Heart right ventricle (tissue), 16 donors: Measurements from ENCODE around the gene CPSF7. TPM values are rescaled to one million over a fixed set of nuclear protein-coding genes. Genes with fewer than 3 reads are reported as not detected.

Source experiments
- ATAC-seq, 8 donors: fragments of 200-7000 bp; cut with Tn5 transposase; one replicate each; pipeline ENCODE4 v1.9.1; 2020; ENCODE audit warnings: mild to moderate bottlenecking in 8 of 8, moderate library complexity in 8 of 8, moderate number of reproducible peaks in 1 of 8
- DNase-seq, 2 donors: peaks; one replicate each; pipeline ENCODE4 v3.0.0-alpha.2; 2020
- H3K27ac ChIP-seq, 10 donors: fragments of 200-600 bp; sonication (generic) in 2 of 10; one replicate each; pipeline versions ENCODE4 v1.5.0 to v1.8.0; 2020 to 2022; ENCODE audit warnings: mild to moderate bottlenecking in 3 of 10
- H3K27me3 ChIP-seq, 7 donors: fragments of 200-600 bp; one replicate each; pipeline ENCODE4 v1.8.0; 2021 to 2022; ENCODE audit warnings: mild to moderate bottlenecking in 2 of 7
- H3K36me3 ChIP-seq, 9 donors: fragments of 200-600 bp; sonication (generic) in 1 of 9; one replicate each; pipeline versions ENCODE4 v1.5.0 to v1.8.0; 2020 to 2022; ENCODE audit warnings: mild to moderate bottlenecking in 2 of 9
- H3K4me1 ChIP-seq, 9 donors: fragments of 200-600 bp; sonication (generic) in 1 of 9; one replicate each; pipeline versions ENCODE4 v1.5.0 to v1.8.0; 2020 to 2022; ENCODE audit warnings: mild to moderate bottlenecking in 4 of 9
- H3K4me3 ChIP-seq, 10 donors: fragments of 200-600 bp; sonication (generic) in 2 of 10; one replicate each; pipeline versions ENCODE4 v1.5.0 to v1.8.0; 2020 to 2022; ENCODE audit warnings: mild to moderate bottlenecking in 7 of 10, moderate library complexity in 2 of 10
- H3K9me3 ChIP-seq, 11 donors: fragments of 200-600 bp in 10 of 11; sonication (generic) in 2 of 11; one replicate each; pipeline versions ENCODE4 v1.5.0 to v1.8.0; 2013 to 2022; ENCODE audit warnings: mild to moderate bottlenecking in 2 of 11, control low read depth in 1 of 11, moderate library complexity in 1 of 11
- CTCF ChIP-seq, 9 donors: fragments of 200-600 bp; sonication (generic) in 2 of 9; IDR thresholded peaks; one replicate each; pipeline versions ENCODE4 v1.5.0 to v1.8.0; 2021 to 2022; ENCODE audit warnings: antibody characterized with exemption in 9 of 9, mild to moderate bottlenecking in 5 of 9, moderate library complexity in 1 of 9
- WGBS, 2 donors: extraction: QIAGEN DNeasy Blood & Tissue Kit; methylation state at CpG; one replicate each; pipeline ENCODE4 v1.1.7; 2013; ENCODE audit warnings: inconsistent platforms in 1 of 2; 5-methylcytosine and 5-hydroxymethylcytosine counted together
- intact Hi-C, 10 donors: fragments of 100-400 bp; cut with DNase I; formaldehyde crosslinking; loops; one replicate each; pipeline versions ENCODE4 v1.11.1 to v1.14.2; 2022
- polyA plus RNA-seq, 2 donors: library from polyadenylated mRNA; stranded (reverse); fragments of 200-250 nt; gene quantifications; one replicate each; pipeline ENCODE4 v1.2.3, GENCODE V29; 2013
- total RNA-seq, 10 donors: library from RNA; stranded (reverse); fragmentation: NEBNext Ultra II Directional in 3 of 10; extraction: Animal tissue kit (Norgen Biotek cat#: 25700) in 3 of 10; gene quantifications; one replicate each; pipeline versions ENCODE4 v1.2.1 to v1.2.4, GENCODE V29; 2021 to 2023
- donor health status: Arrhythmogenic right ventricular cardiomyopathy.
- donor health status: ischemic (EF 13 %, LVEDD 7.1; RV severe dilation, severe dysfunction).
- donor health status: healthy with polysubstance abuse.
- donor health status: DM: no; HTN: yes; CAD: no.
- donor health status: DM: no; HTN: no; CAD: no.
- donor health status: ischemic (EF 25% LVEDD 6.9; RV normal size, moderate dysfunction).
- donor health status: ischemic (EF 25% LVEDD 5.7; RV mildly dilated, moderate dysfunction).
- donor health status: healthy.
- donor health status: DM: yes; HTN: yes; CAD: no.
- donor health status: Ischemic cardiomyopathy.
- donor health status: ischemic (EF 35%, LVEDD 5.7; RV mildly dilated, moderate dysfunction).
- donor health status: nonischemic (EF 11% LVEDD 7.7; RV severe dilation, severe dysfunction).
- donor health status: DM: yes; HTN: yes; CAD: no.
- donor health status: PGD.
- donor health status: ischemic (EF 29% LVEDD 5.4; RV normal size, mild dysfunction).
- donor health status: nonischemic (EF 23%, LVEDD 6.1; RV moderate dilation, normal function).

The CPSF7 gene
- total and polyA plus RNA-seq, 12 donors, result 22.3 to 51.8 (median 43.3) TPM

GRCh38 chr11:61361741-61362541 is 67.8 kb downstream of the CPSF7 start, which contains the start of the genes CYB561A3 and TMEM138:
Gene CYB561A3, minus strand, starts transcription at chr11:61361882. Its CDS starts 5,169 bp downstream, at chr11:61356713.
Gene TMEM138, plus strand, starts transcription at chr11:61362374. Its CDS starts 2,017 bp downstream, at chr11:61364391.
- 0% methylated on average over 63 of the region's 63 CpGs for WGBS, 2 donors
- intact Hi-C loops, result loop anchor here in 3 of 10 donors (1.0 to 2.0 kb wide), 3 partner anchors 25 to 29 kb away; partner anchors contain the start of genes DDB1 (in 2 of the 3) and TKFC (in 2 of the 3)
- no peaks in the 10 kb centered on the region for H3K27me3 ChIP-seq
- TF ChIP-seq CTCF (IDR thresholded peaks at IDR 0.05), result no peak
- H3K27ac ChIP-seq, result peak within 1 kb of the TSS; percentile 93 to 100 (median 99)
- ATAC-seq (peak; percentile 96 to 98 (median 98)), DNase-seq (peak; percentile 90)
- peaks cover 3 to 47% (median 30%) of the 10 kb centered on the region in 9 donors for H3K4me1 ChIP-seq
- peaks cover 0 to 36% (median 29%) of the 10 kb centered on the region in 9 donors for H3K36me3 ChIP-seq
- no peaks in the 10 kb centered on the region for H3K9me3 ChIP-seq
- H3K4me3 ChIP-seq, result peak within 1 kb of the TSS; percentile 43 to 89 (median 76)

GRCh38 chr11:61361237-61361740 is 68.5 kb downstream of the CPSF7 start:
- H3K27ac ChIP-seq, result peak overlapping the region; percentile 93 to 100 (median 99)
- no peaks in the 10 kb centered on the region for H3K9me3 ChIP-seq
- H3K36me3 ChIP-seq, result peaks cover 0 to 33% (median 23%) of the 10 kb centered on the region in 9 donors
- no peak for DNase-seq
- WGBS, 2 donors, result 3% methylated on average over 22 of the region's 22 CpGs
- TF ChIP-seq CTCF (IDR thresholded peaks at IDR 0.05), result no peak
- no peak for ATAC-seq
- H3K27me3 ChIP-seq, result no peaks in the 10 kb centered on the region
- intact Hi-C loops, result loop anchor here in 1 of 10 donors (2.0 kb wide), 1 partner anchor 28 kb away; the partner anchor contains the start of genes DDB1 and TKFC
- peak overlapping the region; percentile 43 to 89 (median 76) for H3K4me3 ChIP-seq
- peaks cover 3 to 53% (median 30%) of the 10 kb centered on the region in 9 donors for H3K4me1 ChIP-seq

GRCh38 chr11:61359516-61359915 is 70.3 kb downstream of the CPSF7 start:
- DNase-seq, result no peak
- ATAC-seq, result no peak
- 65 to 77% methylated on average over 6 of the region's 6 CpGs for WGBS, 2 donors
- intact Hi-C loops, result no loop called here
- Histone ChIP-seq H3K27me3 (no peaks in the 10 kb centered on the region), H3K36me3 (peaks cover 0 to 27% (median 5%) of the 10 kb centered on the region in 9 donors), H3K27ac (peak overlapping the region in 1 of 10 donors; percentile 26), H3K4me1 (peaks cover 3 to 53% (median 30%) of the 10 kb centered on the region in 9 donors), H3K4me3 (no peak overlapping the region), H3K9me3 (no peaks in the 10 kb centered on the region)
- no peak for TF ChIP-seq CTCF (IDR thresholded peaks at IDR 0.05)

GRCh38 chr11:61358566-61358965 is 71.2 kb downstream of the CPSF7 start:
- TF ChIP-seq CTCF (IDR thresholded peaks at IDR 0.05), result no peak
- no peak overlapping the region for H3K4me3 ChIP-seq
- peaks cover 0 to 26% (median 5%) of the 10 kb centered on the region in 9 donors for H3K36me3 ChIP-seq
- ATAC-seq (no peak), DNase-seq (no peak)
- peaks cover 3 to 49% (median 30%) of the 10 kb centered on the region in 9 donors for H3K4me1 ChIP-seq
- intact Hi-C loops, result no loop called here
- WGBS, 2 donors, result 92 to 97% methylated on average over 11 of the region's 11 CpGs
- H3K9me3 ChIP-seq, result no peaks in the 10 kb centered on the region
- H3K27me3 ChIP-seq, result no peaks in the 10 kb centered on the region
- no peak overlapping the region for H3K27ac ChIP-seq
